ENCODE measurements around the gene E2F2.
"Not testable (repeated sequence)": the region's sequence is repeated elsewhere in the genome, so short reads cannot be mapped to it uniquely, and the experiment has no call there.

The E2F2 gene

DNA sequence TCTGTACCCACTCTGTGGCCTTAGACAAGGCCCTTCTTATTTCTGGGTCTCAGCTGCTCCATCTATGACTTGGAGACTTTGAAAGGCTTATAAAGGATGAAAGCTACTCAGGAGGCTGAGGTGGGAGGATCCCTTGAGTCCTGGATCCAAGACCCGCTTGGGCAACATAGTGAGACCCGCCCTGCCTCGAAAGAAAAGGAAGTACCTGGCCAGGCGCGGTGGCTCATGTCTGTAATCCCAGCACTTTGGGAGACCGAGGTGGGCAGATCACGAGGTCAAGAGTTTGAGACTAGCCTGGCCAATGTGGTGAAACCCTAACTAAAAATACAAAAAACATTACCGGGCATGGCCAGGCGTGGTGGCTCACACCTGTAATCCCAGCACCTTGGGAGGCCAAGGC, 14.8 kb upstream of the E2F2 start:
- no peak for DNase-seq

DNA sequence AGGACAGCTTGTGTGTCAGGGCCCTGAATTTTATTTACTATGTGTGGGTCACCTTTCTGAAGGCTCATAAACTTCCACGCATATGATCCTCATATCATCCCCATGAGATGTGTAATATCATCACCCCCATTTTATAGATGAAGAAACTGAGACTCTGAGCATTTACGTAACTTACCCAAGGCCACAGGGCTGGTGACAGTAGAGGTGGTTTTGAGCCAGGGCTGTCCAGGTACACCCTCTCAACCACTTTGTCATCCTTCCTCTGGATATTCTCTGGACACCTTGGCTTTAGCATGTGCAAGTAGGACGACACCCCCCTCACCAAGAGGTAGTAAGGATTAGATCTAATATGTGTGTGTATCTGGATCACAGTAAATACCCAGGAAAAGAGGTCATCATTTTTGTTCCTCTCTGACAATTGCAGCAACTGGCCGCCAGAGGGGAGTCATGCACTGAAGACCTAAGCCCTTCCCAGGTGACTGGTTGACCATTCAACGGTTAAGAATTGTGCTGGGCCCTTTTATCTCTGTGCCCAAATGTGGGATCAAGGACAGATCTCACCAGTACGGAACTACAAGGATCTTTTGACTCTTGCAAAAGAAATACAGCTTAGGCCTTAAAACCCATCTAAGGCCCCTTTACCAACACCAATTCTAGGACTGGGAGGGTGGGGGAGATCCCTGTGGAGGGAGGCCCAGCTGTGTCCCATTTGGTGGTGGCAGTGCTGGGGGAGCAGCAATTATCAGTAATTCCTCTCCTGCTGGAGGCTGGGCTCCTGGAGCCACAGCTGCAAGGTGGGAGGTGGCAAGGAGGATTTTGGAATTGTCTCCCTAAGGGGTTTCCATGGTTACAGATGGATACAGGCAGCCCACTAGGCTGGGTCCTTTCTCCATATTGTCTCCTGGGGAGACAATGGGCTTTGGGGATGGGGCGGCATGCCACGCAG, 13.7 kb upstream of the E2F2 start:
- DNase-seq = peak; percentile 72

DNA sequence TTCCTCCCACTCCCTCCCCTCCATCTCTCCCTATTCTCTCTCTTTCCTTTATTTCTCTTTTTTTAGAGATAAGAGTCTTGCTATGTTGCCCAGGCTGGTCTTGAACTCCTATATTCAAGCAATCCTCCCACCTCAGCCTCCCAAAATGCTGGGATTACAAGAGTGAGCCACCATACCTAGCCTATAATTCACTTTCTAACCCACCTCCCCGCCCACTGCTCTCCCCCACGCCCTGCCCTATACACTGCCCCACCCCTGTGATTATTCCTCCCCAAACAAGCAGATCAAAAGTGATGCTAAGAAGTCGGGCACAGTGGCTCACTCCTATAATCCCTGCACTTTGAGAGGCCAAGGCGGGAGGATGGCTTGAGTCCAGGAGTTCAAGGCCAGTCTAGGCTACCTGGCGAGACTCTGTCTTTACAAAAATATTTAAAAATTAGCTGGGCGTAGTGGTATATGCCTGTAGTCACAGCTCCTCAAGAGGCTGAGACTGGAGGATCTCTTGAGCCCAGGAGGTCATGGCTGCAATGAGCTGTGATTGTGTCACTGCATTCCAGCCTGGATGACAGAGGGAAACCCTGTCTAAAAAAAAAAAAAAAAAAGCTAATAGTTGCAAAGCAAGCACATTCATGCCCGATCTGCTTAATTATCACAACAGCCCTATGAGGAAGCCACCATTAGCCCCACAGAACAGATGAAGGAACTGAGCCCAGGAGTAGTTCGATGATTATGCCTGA, 12.8 kb upstream of the E2F2 start:
- no peak for DNase-seq

DNA sequence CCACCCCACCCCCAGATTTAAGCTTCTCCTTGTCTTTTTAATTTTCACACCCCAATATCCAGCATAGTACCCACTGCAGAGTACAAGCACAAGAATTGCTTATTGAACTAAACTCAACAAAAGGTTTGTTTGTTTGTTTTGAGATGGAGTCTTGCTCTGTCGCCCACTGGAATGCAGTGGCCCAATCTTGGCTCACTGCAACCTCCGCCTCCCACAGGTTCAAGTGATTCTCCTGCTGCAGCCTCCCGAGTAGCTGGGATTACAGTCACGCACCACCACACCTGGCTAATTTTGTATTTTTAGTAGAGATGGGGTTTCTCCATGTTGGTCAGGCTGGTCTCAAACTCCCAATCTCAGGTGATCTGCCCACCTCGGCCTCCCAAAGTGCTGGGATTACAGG, 11.9 kb upstream of the E2F2 start:
- not testable (repeated sequence) for DNase-seq

DNA sequence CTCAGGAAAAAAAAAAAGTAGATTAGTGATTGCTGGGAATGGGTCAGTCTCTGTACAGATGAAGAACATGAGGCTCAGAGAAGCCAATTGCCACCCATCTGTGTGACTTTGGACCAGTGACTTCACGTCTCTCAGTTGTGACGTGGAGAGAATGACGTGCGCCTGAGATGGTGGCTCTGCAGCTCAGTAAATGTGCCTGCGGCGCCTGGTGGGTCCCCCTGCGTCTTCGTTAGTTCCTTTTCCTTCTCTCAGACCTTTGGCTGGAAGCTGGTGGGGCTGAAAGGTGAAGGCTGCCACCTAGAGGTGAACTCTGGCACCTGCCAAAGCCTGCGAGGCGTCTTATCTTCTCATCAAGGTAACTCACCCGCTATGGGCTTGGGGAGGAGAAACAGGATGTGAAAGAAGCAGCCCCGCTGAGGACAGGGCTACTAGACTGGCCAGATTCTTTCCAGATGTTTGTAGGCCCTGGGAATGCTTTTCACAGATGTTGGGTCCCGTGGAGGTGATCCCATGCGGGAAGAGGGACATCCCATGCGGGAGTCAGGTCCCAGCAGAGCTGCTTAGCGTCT, 8.7 kb upstream of the E2F2 start:
- DNase-seq = peak; percentile 72

DNA sequence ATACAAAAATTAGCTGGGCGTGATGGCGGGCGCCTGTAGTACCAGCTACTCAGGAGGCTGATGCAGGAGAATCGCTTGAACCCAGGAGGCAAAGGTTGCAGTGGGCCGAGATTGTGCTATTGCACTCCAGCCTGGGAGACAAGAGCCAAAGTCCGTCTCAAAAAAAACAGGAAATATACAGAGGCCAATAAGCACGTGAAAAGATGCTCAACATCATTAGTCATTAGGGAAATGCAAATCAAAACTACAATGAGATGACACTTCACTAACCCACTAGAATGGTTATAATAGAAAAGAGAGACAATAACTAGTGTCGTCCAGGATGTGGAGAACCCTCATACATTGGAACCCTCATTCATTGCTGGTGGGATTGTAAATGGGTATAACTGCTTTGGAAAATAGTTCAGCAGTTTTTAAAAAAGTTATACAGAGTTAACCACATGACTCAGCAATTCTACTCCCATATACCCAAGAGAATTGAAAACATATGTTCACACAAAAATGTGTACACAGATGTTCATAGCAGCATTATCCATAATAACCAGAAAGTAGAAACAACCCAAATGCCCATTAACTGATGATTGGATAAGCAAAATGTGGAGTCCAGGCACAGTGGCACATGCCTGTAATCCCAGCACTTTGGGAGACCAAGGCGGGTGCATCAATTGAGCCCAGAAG, 6.4 kb upstream of the E2F2 start:
- no peak for DNase-seq

DNA sequence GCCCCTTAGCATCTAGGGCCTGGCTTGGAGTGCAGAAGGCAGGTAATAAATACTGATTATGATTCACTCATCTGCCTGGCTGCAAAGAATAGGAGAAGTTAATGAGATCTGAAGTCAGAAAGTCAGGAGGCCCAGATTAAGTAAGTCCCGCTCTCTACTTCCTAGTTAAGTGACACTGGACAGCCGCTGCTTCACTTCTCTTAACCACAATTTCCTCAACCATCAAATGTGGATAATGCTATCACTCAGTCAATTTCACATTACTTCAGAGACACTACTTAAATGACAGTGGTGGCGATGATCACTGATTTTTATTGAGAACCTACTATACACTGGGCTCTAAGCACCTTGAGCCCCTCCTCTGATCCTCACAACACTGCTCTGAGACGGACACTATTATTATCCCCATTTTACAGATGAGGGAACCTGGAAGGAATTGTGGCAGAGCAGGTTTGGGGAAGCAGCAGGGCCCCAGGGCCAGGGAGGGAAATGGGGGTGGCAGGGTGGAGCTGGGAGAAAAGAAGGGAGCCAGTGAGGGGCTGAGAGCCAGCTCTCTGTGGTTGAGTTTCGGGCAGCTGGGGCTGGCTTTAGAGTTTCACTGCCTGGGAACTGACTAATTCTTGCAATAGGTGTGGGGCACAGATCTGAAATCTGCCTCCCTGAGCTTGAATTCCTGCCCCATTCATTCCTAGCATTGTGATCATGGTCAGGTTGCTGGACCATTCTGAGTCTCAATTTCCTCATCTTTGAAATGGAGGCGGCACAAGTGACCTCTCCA, 2.4 kb upstream of the E2F2 start:
- DNase-seq = no peak

DNA sequence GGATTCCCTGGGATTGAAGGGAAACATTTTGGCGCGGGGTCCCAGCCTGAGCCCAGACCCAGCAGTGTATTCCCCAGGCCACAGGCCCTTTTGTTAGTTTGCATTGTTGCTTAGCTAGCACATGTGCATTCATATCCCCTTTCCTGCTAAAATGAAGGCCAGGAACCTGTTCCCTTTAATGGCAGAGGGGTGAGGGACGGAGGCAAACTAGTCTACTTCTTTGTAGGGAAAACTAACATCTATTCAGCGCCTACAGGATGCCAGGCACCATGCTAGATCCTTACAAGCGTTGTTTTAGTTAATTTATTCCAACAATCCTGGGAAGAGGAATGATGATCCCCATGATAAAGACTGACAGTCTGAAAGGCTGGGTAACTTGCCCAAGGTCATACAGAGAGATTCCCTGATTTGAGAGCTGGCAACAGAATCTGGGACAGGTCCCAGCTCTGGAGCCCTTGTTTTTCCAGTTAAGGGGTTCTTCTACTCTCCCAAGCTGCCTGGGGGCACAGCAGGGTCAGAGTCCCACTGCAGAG, 595 bp upstream of the E2F2 start:
- no peak for DNase-seq

DNA sequence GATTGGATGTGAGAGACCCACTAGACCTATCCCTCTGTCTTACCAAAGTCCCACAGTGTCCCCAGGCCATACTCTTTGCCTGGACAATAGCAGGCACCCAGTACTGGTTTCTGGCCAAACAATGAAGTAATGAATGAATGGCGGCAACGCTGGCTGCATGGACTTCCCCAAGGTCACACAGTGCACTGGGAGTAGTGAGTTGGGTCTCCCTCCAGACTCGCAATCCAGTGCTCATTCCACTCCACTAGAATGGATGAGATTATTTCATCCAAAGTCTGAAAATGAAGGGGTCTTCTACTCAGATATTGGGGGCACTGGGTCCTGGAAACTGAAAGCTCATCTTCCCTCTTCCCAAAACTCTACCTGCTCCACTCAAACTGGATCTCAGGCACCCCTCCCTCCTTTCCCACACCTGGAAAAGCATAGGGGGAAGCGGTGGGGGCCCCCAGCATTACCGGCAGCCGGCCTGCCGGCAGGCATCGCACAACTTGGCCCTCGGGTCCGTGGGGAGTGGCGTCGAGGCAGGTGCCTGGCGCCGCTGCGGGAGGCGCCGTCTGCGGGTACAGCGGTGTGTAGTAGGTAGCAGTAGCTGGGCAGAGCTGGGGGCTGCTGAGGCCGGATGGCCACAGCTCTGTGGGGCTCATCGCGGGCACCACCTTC, 816 bp downstream of the E2F2 start:
- DNase-seq = no peak

DNA sequence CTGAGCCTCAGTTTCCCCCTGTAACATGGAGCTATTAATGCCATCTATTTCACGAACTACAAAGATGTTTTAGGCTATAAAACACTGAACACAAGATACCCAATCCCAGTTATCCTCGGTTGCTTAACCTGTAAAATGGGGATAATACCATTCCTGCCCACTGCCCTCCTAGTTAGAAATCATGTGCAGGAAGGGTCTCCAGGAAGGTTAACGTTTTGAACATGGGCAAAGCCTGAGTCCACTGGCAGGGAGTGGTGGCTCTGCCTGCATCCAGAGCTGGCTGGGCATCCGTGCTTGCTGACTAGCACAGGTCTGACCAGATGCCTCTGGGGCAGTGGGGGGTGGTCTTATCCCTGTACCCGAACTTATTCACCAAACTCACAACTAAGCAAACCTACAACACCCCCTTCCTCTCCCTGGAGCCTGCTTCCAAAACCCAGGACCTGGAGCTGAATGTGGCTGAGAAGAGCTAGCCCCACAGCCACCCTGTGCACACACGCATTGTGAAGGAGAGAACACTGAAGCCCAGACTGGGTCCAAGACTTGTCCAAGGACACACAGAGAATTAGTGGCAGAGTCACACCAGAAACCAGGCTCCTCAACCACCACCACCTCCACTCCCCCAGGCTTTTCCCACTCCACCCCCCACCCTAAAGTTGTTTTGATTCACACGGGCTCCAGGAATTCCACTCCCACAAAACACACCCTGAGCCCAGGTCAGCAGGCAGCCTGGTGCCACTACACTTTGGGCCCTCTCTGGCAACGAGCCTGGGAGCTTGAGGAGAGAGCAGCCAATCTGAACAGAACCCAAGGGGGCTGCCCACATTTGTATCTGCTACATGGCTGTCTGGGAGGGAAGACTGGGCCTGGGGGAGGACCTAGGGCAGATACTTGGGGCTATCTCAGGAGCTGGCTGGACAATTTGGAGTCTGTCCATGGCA, 1.6 kb downstream of the E2F2 start:
- DNase-seq = no peak

DNA sequence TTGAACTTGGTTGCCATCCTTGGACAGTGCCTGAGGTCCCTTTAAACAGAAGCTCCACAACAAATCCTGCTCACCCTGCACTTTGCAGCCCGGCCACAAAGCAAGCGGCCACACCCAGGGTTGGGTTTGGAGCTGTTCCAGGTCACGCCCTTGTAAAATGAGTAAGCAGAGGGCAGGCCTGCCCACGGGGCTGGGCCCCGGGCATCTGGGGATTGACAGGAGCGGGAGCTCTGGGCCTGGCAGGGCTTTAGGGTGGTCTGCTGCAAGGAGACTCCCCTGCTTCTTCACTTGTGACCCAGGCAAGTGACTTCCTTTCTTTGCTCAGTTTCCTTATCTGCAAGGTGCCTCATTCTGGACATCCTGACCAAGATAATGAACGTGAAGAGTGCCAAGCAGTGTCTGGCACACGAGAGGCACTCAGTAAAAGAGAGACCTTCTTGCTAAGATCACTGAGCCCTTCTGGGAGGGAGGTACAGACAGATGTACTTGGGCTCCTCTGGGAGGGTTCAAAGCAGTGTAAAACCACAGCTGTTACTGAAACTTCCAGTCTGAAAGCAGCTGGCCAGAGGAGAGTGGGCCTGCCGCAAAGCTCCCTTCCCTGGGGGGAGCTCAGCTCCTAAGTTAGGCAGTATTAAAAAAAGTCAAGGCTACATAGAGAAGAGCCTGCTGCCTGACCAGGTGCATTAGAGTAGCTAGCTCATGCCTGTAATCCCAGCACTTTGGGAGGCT, 2.6 kb downstream of the E2F2 start:
- DNase-seq = peak; percentile 81

DNA sequence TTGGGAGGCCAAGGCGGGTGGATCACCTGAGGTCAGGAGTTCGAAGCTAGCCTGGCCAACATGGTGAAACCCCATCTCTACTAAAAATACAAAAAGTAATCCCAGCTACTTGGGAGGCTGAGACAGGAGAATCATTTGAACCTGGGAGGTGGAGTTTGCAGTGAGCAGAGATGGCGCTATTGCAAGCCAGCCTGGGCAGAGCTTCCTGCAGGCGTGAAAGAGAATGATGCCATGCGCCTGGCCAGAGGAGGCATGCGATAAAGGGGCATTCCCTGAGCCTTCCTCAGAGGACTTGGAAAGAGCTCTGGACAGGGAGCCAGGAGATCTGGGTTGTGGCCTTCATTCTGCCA, 3.2 kb downstream of the E2F2 start:
- DNase-seq = no peak

DNA sequence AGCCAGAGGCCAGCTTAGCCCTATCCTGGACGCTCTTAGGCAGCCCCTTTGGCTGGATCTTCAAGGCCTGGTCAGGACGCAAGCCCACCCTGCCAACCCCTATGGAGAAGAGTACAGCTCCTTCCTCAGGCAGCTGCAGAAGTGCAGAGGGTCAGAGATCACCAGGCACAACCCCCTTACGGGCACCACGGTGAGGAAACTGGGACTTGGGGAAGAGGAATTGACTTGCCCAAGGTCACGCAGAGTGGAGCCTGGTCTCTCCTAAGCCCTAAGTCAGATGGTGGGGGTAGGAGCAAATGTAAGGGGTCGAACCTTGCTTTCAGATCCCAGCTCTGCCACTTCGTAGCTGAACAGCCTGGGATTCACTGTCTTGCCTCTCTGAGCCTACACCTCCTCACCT, 3.7 kb downstream of the E2F2 start:
- no peak for DNase-seq

DNA sequence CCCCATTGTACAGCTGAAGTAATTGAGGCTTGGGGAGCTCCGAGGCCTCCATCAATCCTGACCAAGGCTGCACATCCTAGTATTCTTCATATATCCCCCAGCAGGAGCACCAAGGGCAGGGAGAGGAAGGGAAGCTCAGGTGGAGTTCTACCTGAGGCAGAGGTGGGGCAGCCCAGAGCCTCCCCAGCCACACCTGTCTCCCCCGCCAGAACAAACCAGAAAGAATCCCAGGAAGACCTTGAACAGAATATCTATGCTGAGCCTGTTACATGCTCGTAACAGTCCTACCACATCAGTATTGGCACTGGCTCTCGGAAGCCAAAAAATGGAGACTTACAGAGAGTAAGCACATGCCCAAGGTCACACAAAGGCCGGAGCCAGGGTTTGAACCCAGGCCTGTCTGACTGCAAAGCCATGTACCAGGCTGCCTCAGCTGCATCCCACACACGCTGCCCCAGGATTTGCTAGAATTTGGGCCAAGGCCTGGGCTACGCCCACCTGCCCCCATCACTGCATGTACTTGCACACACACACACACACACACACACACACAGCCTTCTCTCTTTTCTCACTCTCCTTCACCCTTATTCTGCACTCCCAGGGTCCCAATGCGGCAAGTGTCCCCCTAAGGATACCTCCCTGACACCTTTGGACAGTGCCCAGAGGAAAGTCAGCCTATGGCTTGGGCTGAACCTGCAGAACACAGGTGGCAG, 4.5 kb downstream of the E2F2 start:
- no peak for DNase-seq

DNA sequence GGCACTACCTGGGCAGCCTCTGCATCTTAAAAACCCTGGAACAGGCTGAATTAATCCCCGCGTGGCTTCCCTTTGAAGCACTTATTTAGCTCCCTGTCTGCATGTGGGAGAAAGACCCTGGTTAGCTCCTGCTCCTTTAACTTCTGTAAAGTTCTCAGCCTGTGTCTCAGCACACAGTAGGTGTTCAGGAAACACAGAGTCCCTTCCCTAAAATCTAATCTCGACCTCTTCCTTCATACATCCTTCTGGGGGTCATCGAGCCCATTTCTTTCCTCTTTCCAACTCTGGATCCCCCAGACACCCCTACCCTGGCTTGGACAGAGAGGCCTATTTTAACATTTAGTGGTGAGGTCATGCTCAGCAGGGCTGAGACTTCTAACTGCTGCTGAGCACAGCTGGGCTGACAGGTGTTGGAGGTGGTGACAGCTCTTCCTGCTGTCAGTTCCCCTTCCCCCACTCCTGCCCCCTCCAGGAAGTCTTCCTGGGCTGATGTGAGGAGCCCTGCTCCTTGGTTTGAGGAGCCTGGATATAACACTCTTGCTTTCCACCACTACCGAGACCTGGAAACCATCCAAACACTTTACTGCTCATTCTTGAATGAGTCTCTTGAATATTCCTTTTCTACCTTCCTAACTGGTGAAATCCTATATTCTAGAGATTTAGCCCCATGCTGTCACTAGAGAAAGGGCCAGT, 5.3 kb downstream of the E2F2 start:
- DNase-seq = no peak

DNA sequence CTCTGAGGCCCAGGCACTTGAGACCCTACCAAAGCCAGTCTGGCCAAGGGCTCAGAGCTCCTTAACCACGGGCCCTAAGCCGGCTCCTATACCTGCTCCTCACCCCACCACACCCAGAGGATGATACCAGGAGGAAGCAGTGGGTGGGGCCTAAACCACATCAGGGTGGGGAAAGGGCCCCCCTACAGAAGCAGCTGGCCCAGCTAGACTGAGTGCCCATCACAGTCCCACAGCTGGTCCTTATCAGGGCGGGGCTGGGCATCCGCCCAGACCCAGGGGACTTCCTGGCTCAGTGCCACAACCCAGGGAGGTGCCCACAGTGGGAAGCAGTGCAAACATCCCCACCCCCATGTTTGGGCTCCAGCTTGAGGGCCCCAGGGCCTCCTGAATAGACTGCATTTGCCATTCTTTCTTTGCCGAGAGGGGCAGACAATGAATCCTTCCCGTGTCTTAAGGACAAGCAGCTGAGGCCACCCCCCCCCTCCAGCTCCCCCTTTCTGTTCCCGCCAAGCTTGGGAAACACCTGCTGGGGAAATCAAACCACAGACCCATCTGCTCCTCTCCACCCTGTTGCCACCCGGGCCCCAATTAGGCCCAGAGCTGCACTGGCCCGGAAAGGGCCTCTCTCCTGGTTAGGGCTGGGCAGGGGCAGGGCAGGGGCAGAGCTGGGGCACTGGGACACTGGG, 6.2 kb downstream of the E2F2 start:
- DNase-seq = peak; percentile 85

DNA sequence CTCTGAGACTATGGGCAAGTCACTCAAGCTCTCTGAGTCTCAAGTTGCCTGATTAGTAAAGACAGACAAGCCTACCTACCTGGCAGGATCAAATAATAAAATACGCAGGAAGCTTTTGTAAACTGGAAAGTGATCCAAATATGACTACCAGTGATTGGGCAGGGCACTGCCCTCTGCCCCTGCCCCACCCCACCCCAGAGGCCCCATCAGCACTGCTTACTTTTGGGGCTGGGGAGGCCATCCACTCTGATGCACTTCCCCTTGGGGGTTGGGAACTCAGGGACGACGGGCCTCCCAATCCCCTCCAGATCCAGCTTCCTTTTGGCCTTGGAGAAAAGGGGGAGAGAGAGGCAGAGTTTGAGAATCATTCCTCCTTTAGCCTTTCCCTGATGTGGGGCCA, 6.9 kb downstream of the E2F2 start:
- DNase-seq = no peak
